Gastrocnemius medialis (tissue), 4 donors: ENCODE results near the gene BAHCC1.

Experiments used
- POLR2A ChIP-seq, 2 donors: fragments of 450-650 bp; IDR thresholded peaks; one replicate each; pipeline ENCODE4 v1.6.1; 2017; ENCODE audit warnings: antibody characterized with exemption in 2 of 2, mild to moderate bottlenecking in 2 of 2, moderate library complexity in 2 of 2
- TF ChIP-seq, protein P1 (sequence below), 5 experiments: fragments of 450-650 bp in 3 of 5; fragments of 200-600 bp in 2 of 5; sonication (generic) in 2 of 5; IDR thresholded peaks in 4 of 5; conservative IDR thresholded peaks in 1 of 5; 1 replicate in 4 of 5; 2 replicates in 1 of 5; pipeline ENCODE4 v1.5.1; 2016 to 2019; ENCODE audit warnings: antibody characterized with exemption in 5 of 5, mild to moderate bottlenecking in 3 of 5, moderate library complexity in 3 of 5

DNA sequence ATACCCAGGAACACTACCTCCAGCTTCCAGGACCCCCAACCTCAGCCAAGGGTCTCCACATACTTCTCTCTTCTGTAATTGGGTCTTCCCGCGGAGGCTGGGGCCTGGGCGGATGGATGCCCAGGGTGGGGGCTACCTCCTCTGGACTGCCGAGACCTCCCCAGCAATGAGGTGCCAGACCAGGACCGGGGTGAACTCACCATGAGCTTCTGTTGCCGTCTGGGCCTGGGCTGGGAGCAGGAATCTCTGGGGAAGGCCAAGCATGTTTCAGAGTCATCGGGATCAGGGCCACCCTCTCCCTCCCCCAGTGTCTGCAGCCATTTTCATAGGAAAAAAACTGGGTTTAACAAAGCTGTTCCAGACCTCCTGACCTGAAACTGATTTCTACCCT lies 10.3 kb upstream of the BAHCC1 start:
- TF ChIP-seq POLR2A (IDR thresholded peaks at IDR 0.05): no peak
- TF ChIP-seq, protein P1, sequence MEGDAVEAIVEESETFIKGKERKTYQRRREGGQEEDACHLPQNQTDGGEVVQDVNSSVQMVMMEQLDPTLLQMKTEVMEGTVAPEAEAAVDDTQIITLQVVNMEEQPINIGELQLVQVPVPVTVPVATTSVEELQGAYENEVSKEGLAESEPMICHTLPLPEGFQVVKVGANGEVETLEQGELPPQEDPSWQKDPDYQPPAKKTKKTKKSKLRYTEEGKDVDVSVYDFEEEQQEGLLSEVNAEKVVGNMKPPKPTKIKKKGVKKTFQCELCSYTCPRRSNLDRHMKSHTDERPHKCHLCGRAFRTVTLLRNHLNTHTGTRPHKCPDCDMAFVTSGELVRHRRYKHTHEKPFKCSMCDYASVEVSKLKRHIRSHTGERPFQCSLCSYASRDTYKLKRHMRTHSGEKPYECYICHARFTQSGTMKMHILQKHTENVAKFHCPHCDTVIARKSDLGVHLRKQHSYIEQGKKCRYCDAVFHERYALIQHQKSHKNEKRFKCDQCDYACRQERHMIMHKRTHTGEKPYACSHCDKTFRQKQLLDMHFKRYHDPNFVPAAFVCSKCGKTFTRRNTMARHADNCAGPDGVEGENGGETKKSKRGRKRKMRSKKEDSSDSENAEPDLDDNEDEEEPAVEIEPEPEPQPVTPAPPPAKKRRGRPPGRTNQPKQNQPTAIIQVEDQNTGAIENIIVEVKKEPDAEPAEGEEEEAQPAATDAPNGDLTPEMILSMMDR (IDR thresholded peaks at IDR 0.05 in 4 of 5, conservative IDR thresholded peaks at IDR 0.05 in 1 of 5): no peak
